Measurements from ENCODE around the gene GOLGB1. TPM values are rescaled to one million over a fixed set of nuclear protein-coding genes. Genes with fewer than 3 reads are reported as not detected.

The GOLGB1 gene
- total RNA-seq, 1 donor from 2014 or later: 40.9 TPM

DNA sequence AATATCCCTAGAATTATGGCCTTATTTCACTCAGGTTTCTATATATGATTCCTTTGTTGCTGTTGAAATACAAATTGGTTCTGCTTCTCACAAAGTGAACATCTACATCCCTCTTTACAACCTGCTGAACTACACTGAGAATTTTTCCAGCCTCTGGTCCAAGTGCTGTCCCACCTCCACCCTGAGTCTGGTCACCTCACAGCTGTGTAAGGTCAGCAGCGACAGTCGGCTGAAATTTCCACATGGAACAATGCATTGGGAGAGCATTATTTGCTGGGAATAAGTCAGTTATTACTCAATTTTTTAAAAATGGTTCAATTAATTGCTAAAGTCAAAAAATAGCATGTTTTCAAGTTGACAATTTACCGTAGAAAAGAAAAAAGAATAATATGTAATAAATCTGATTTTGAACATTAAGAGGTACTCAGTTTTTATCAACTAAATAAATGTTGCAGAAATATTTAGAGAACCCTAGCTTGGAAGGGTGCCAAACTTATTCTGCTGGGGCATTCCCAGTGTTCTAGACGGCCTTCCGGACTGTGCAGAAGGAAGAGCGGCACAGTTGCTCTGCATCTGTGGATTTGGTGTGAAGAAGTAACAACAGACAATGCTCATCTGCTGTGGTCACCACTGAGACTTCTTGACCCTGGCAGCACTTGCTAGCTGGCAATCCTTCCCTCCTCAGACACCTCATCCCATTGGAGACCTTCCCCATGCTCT is 90.7 kb downstream of the GOLGB1 start:
- H3K27me3 Mint-ChIP-seq (ENCODE audit: unreplicated experiment): no peaks in the 10 kb centered on the region
- no peaks in the 10 kb centered on the region for H3K36me3 Mint-ChIP-seq (ENCODE audit: unreplicated experiment)
- H3K27ac Mint-ChIP-seq (ENCODE audit: unreplicated experiment): no peak overlapping the region
- DNase-seq: no peak
- H3K9me3 Mint-ChIP-seq (ENCODE audit: unreplicated experiment): peaks cover 1% of the 10 kb centered on the region
- no peaks in the 10 kb centered on the region for H3K4me1 Mint-ChIP-seq (ENCODE audit: low read depth, unreplicated experiment)
- H3K4me3 Mint-ChIP-seq (ENCODE audit: unreplicated experiment): no peak overlapping the region
- TF ChIP-seq CTCF (IDR thresholded peaks at IDR 0.05; ENCODE audit: partially characterized antibody, unreplicated experiment): no peak

- Mint-ChIP-seq H3K4me1 (ENCODE audit: low read depth, unreplicated experiment) (no peaks in the 10 kb centered on the region), H3K36me3 (ENCODE audit: unreplicated experiment) (no peaks in the 10 kb centered on the region), H3K27ac (ENCODE audit: unreplicated experiment) (no peak overlapping the region), H3K4me3 (ENCODE audit: unreplicated experiment) (no peak overlapping the region), H3K27me3 (ENCODE audit: unreplicated experiment) (no peaks in the 10 kb centered on the region), H3K9me3 (ENCODE audit: unreplicated experiment) (peaks cover 1% of the 10 kb centered on the region)
- DNase-seq: no peak
- no peak for TF ChIP-seq CTCF (IDR thresholded peaks at IDR 0.05; ENCODE audit: partially characterized antibody, unreplicated experiment)
Observed at GRCh38 chr3:121654493-121655385, 94.8 kb downstream of the GOLGB1 start.

DNA sequence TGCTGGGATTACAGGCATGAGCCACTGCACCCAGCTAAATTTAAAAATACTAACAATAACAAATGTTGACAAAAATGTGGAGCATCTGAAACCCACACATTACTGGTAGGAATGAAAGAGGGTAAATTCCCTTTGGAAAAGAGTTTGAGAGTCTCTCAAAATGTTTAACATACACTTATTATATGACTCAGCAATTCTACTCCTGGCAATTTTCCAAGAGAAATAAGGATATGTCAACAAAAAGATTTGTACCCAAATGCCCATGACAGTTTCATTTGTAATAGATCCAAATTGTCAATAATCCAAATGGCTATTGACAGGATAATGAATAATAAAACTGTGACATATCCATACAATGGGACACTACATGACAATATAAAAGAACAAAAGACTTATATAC is 97.9 kb downstream of the GOLGB1 start:
- no peaks in the 10 kb centered on the region for H3K27me3 Mint-ChIP-seq (ENCODE audit: unreplicated experiment)
- H3K9me3 Mint-ChIP-seq (ENCODE audit: unreplicated experiment): peaks cover 1% of the 10 kb centered on the region
- no peak overlapping the region for H3K27ac Mint-ChIP-seq (ENCODE audit: unreplicated experiment)

GRCh38 chr3:121649645-121650044 is 99.9 kb downstream of the GOLGB1 start:
- DNase-seq: no peak
- Mint-ChIP-seq H3K27me3 (ENCODE audit: unreplicated experiment) (no peaks in the 10 kb centered on the region), H3K4me3 (ENCODE audit: unreplicated experiment) (no peak overlapping the region), H3K4me1 (ENCODE audit: low read depth, unreplicated experiment) (no peaks in the 10 kb centered on the region), H3K36me3 (ENCODE audit: unreplicated experiment) (no peaks in the 10 kb centered on the region), H3K27ac (ENCODE audit: unreplicated experiment) (no peak overlapping the region), H3K9me3 (ENCODE audit: unreplicated experiment) (peaks cover 1% of the 10 kb centered on the region)
- no peak for TF ChIP-seq CTCF (IDR thresholded peaks at IDR 0.05; ENCODE audit: partially characterized antibody, unreplicated experiment)

More for the DNA sequence above, 97.9 kb downstream of the GOLGB1 start:
- TF ChIP-seq CTCF (IDR thresholded peaks at IDR 0.05; ENCODE audit: partially characterized antibody, unreplicated experiment): no peak
- Mint-ChIP-seq H3K4me1 (ENCODE audit: low read depth, unreplicated experiment) (no peaks in the 10 kb centered on the region), H3K36me3 (ENCODE audit: unreplicated experiment) (no peaks in the 10 kb centered on the region), H3K4me3 (ENCODE audit: unreplicated experiment) (no peak overlapping the region)
- no peak for DNase-seq

Measured in glutamatergic neuron (in vitro differentiated cells).